Measurements from ENCODE around the gene ERRFI1. TPM values are rescaled to one million over a fixed set of nuclear protein-coding genes. Genes with fewer than 3 reads are reported as not detected.

The ERRFI1 gene
- total and polyA plus RNA-seq, 4 donors, result 60.7 to 424 (median 106) TPM

- H3K9me3 ChIP-seq (ENCODE audit: control insufficient read depth in 4 of 4, low read length in 3 of 4), result no peaks in the 10 kb centered on the region
- no peak for DNase-seq (ENCODE audit: low spot score)
- H3K4me3 ChIP-seq (ENCODE audit: low read depth in 1 of 3, low read length in 3 of 3), result no peak overlapping the region
- peak overlapping the region; percentile 72 to 83 for H3K27ac ChIP-seq (ENCODE audit: low read depth in 1 of 2, low read length in 2 of 2)
- H3K4me1 ChIP-seq (ENCODE audit: control insufficient read depth in 4 of 4, insufficient read depth in 4 of 4, low read length in 3 of 4), result peaks cover 0 to 10% (median 1%) of the 10 kb centered on the region in 4 donors
- TF ChIP-seq GABPA (IDR thresholded peaks at IDR 0.05 in 1 of 2, conservative IDR thresholded peaks at IDR 0.05 in 1 of 2) (no peak), TAF1 (conservative IDR thresholded peaks at IDR 0.05) (no peak), RAD21 (IDR thresholded peaks at IDR 0.05) (peak; percentile 15 to 42), ATF3 (IDR thresholded peaks at IDR 0.05) (peak; percentile 24), NR2F2 (IDR thresholded peaks at IDR 0.05) (peak; percentile 95), ZBTB33 (IDR thresholded peaks at IDR 0.05) (no peak), EGR1 (IDR thresholded peaks at IDR 0.05; ENCODE audit: low read depth in 2 of 2) (peak in 1 of 2 donors; percentile 76), SP1 (IDR thresholded peaks at IDR 0.05) (peak; percentile 83), FOXA1 (IDR thresholded peaks at IDR 0.05) (no peak), FOXA2 (IDR thresholded peaks at IDR 0.05) (no peak), HNF4G (IDR thresholded peaks at IDR 0.05) (no peak), JUND (IDR thresholded peaks at IDR 0.05) (peak in 1 of 2 donors; percentile 61), YY1 (IDR thresholded peaks at IDR 0.05) (no peak), RXRA (IDR thresholded peaks at IDR 0.05) (peak; percentile 56 to 83), HNF4A (conservative IDR thresholded peaks at IDR 0.05) (peak in 1 of 2 donors; percentile 22)
- TF ChIP-seq, protein P1, sequence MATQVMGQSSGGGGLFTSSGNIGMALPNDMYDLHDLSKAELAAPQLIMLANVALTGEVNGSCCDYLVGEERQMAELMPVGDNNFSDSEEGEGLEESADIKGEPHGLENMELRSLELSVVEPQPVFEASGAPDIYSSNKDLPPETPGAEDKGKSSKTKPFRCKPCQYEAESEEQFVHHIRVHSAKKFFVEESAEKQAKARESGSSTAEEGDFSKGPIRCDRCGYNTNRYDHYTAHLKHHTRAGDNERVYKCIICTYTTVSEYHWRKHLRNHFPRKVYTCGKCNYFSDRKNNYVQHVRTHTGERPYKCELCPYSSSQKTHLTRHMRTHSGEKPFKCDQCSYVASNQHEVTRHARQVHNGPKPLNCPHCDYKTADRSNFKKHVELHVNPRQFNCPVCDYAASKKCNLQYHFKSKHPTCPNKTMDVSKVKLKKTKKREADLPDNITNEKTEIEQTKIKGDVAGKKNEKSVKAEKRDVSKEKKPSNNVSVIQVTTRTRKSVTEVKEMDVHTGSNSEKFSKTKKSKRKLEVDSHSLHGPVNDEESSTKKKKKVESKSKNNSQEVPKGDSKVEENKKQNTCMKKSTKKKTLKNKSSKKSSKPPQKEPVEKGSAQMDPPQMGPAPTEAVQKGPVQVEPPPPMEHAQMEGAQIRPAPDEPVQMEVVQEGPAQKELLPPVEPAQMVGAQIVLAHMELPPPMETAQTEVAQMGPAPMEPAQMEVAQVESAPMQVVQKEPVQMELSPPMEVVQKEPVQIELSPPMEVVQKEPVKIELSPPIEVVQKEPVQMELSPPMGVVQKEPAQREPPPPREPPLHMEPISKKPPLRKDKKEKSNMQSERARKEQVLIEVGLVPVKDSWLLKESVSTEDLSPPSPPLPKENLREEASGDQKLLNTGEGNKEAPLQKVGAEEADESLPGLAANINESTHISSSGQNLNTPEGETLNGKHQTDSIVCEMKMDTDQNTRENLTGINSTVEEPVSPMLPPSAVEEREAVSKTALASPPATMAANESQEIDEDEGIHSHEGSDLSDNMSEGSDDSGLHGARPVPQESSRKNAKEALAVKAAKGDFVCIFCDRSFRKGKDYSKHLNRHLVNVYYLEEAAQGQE (IDR thresholded peaks at IDR 0.05), result no peak
- TF ChIP-seq, protein P2, sequence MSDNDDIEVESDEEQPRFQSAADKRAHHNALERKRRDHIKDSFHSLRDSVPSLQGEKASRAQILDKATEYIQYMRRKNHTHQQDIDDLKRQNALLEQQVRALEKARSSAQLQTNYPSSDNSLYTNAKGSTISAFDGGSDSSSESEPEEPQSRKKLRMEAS (IDR thresholded peaks at IDR 0.05), result peak; percentile 31
- TF ChIP-seq, protein P3, sequence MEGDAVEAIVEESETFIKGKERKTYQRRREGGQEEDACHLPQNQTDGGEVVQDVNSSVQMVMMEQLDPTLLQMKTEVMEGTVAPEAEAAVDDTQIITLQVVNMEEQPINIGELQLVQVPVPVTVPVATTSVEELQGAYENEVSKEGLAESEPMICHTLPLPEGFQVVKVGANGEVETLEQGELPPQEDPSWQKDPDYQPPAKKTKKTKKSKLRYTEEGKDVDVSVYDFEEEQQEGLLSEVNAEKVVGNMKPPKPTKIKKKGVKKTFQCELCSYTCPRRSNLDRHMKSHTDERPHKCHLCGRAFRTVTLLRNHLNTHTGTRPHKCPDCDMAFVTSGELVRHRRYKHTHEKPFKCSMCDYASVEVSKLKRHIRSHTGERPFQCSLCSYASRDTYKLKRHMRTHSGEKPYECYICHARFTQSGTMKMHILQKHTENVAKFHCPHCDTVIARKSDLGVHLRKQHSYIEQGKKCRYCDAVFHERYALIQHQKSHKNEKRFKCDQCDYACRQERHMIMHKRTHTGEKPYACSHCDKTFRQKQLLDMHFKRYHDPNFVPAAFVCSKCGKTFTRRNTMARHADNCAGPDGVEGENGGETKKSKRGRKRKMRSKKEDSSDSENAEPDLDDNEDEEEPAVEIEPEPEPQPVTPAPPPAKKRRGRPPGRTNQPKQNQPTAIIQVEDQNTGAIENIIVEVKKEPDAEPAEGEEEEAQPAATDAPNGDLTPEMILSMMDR (IDR thresholded peaks at IDR 0.05; ENCODE audit: low read depth, low read length, missing input control), result peak; percentile 10
- H3K9ac ChIP-seq (ENCODE audit: low read depth in 1 of 2, low read length in 2 of 2), result no peak overlapping the region
- 18% methylated on average over 17 of the region's 17 CpGs for WGBS
- H3K27me3 ChIP-seq (ENCODE audit: control insufficient read depth in 4 of 4, insufficient read depth in 4 of 4, low read length in 3 of 4), result no peaks in the 10 kb centered on the region
- peaks cover 0 to 3% (median 0%) of the 10 kb centered on the region in 4 donors for H3K36me3 ChIP-seq (ENCODE audit: control insufficient read depth in 4 of 4, insufficient read depth in 3 of 4, low read depth in 1 of 4, low read length in 3 of 4)
These were observed 21.1 kb downstream of the ERRFI1 start for GRCh38 chr1:8004803-8005573.

All from liver (tissue), 9 donors.